SK-N-SH treated with all-trans-retinoic acid at 6 μM for 48 hours (cell line): ENCODE measurements around the gene CPA5.

ENCODE experiments used
- ATAC-seq: fragments of 200-7000 bp; cut with Tn5 transposase; 3 replicates; pipeline ENCODE4 v1.9.1; 2020; ENCODE audit warnings: mild to moderate bottlenecking, moderate library complexity
- ARNTL ChIP-seq: fragments of 450-650 bp; formaldehyde crosslinking; IDR thresholded peaks from 2 replicates; pipeline ENCODE4 v1.5.0; 2020; ENCODE audit warnings: low read depth, mild to moderate bottlenecking, moderate library complexity, borderline replicate concordance
- BACH2 ChIP-seq: fragments of 250-450 bp; sonication (Bioruptor Pico); IDR thresholded peaks from 2 replicates; pipeline ENCODE4 v1.9.0; 2021; ENCODE audit warnings: mild to moderate bottlenecking, borderline replicate concordance
- CSDC2 ChIP-seq: fragments of 250-450 bp; sonication (Bioruptor Pico); IDR thresholded peaks from 2 replicates; pipeline ENCODE4 v1.5.0; 2020; ENCODE audit warnings: mild to moderate bottlenecking, moderate library complexity
- ESRRG ChIP-seq: fragments of 250-450 bp; sonication (Bioruptor Pico); IDR thresholded peaks from 2 replicates; pipeline ENCODE4 v1.6.1; 2021; ENCODE audit warnings: mild to moderate bottlenecking
- GLIS3 ChIP-seq: fragments of 250-450 bp; sonication (Bioruptor Pico); IDR thresholded peaks from 2 replicates; pipeline ENCODE4 v1.5.0; 2020; ENCODE audit warnings: mild to moderate bottlenecking, moderate library complexity
- ISL1 ChIP-seq: fragments of 250-450 bp; sonication (Bioruptor Pico); IDR thresholded peaks from 2 replicates; pipeline ENCODE4 v2.1.2; 2022; ENCODE audit warnings: mild to moderate bottlenecking, moderate library complexity
- OSR1 ChIP-seq: fragments of 250-450 bp; sonication (Bioruptor Pico); IDR thresholded peaks from 2 replicates; pipeline ENCODE4 v1.8.0; 2022; ENCODE audit warnings: moderate library complexity, mild to moderate bottlenecking, inconsistent platforms
- PPARA ChIP-seq: fragments of 250-450 bp; sonication (Bioruptor Pico); IDR thresholded peaks from 2 replicates; pipeline ENCODE4 v1.5.0; 2020; ENCODE audit warnings: mild to moderate bottlenecking, borderline replicate concordance
- RARB ChIP-seq: fragments of 250-450 bp; sonication (Bioruptor Pico); IDR thresholded peaks from 2 replicates; pipeline ENCODE4 v1.8.0; 2021; ENCODE audit warnings: mild to moderate bottlenecking, moderate library complexity
- SNAI2 ChIP-seq: fragments of 250-450 bp; sonication (Bioruptor Pico); IDR thresholded peaks from 2 replicates; pipeline ENCODE4 v1.5.0; 2020; ENCODE audit warnings: mild to moderate bottlenecking, moderate library complexity
- TCF4 ChIP-seq: fragments of 250-450 bp; sonication (Bioruptor Pico); IDR thresholded peaks from 2 replicates; pipeline ENCODE4 v1.8.0; 2021; ENCODE audit warnings: mild to moderate bottlenecking, moderate library complexity, borderline replicate concordance
- TOX ChIP-seq: fragments of 250-450 bp; sonication (Bioruptor Pico); IDR thresholded peaks from 2 replicates; pipeline ENCODE4 v1.8.0; 2021; ENCODE audit warnings: mild to moderate bottlenecking, moderate library complexity, borderline replicate concordance
- ZC3H10 ChIP-seq: fragments of 250-450 bp; sonication (Bioruptor Pico); IDR thresholded peaks from 2 replicates; pipeline ENCODE4 v1.5.1; 2021; ENCODE audit warnings: mild to moderate bottlenecking, moderate library complexity
- ZFP3 ChIP-seq: fragments of 250-450 bp; sonication (Bioruptor Pico); IDR thresholded peaks from 2 replicates; pipeline ENCODE4 v1.5.0; 2020; ENCODE audit warnings: mild to moderate bottlenecking, moderate library complexity
- ZFP30 ChIP-seq: fragments of 450-650 bp; formaldehyde crosslinking; IDR thresholded peaks from 2 replicates; pipeline ENCODE4 v1.5.0; 2022; ENCODE audit warnings: mild to moderate bottlenecking, moderate library complexity
- ZNF565 ChIP-seq: fragments of 450-650 bp; formaldehyde crosslinking; conservative IDR thresholded peaks from 2 replicates; pipeline ENCODE4 v1.5.0; 2020; ENCODE audit warnings: low read depth, mild to moderate bottlenecking, moderate library complexity
- TF ChIP-seq, protein P1 (sequence below): fragments of 250-450 bp; sonication (Bioruptor Pico); IDR thresholded peaks from 2 replicates; pipeline ENCODE4 v1.5.0; 2020; ENCODE audit warnings: mild to moderate bottlenecking, moderate library complexity
- TF ChIP-seq, protein P2 (sequence below): fragments of 250-450 bp; sonication (Bioruptor Pico); IDR thresholded peaks from 2 replicates; pipeline ENCODE4 v1.5.1; 2021; ENCODE audit warnings: mild to moderate bottlenecking, moderate library complexity
- TF ChIP-seq, protein P3 (sequence below): fragments of 250-450 bp; sonication (Bioruptor Pico); IDR thresholded peaks from 2 replicates; pipeline ENCODE4 v1.8.0; 2021; ENCODE audit warnings: low read depth, mild to moderate bottlenecking, moderate library complexity, borderline replicate concordance
- TF ChIP-seq, protein P4 (sequence below): fragments of 250-450 bp; sonication (Bioruptor Pico); IDR thresholded peaks from 2 replicates; pipeline ENCODE4 v1.5.1; 2020; ENCODE audit warnings: low read depth, mild to moderate bottlenecking, moderate library complexity
- TF ChIP-seq, protein P5 (sequence below): fragments of 250-450 bp; sonication (Bioruptor Pico); IDR thresholded peaks from 2 replicates; pipeline ENCODE4 v1.8.0; 2020; ENCODE audit warnings: mild to moderate bottlenecking, moderate library complexity, borderline replicate concordance

The CPA5 gene

DNA sequence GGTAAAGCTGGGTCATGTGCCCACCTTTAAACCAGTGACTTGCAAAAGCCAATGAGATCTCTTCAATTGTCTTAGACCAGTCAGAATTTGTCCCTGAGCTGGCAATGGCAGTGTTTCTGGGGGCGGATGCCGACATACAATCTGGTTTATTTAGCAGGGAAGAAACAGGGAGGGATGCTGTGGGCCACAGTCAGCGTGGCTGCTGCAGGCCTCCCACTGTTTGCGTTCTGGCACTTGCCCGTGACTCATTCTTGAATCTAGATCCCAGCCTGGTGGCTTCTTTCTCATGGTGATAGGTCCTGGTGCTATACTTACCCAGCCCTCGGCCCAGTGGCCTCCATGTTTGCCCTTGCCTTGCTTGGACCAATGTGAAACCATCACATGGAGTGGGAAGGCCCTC, 32.6 kb downstream of the CPA5 start:
- no peak for ATAC-seq
- TF ChIP-seq PPARA (no peak), ZFP30 (CRISPR knock-in tag) (no peak), ARNTL (CRISPR knock-in tag) (no peak), CSDC2 (CRISPR knock-in tag) (no peak), GLIS3 (CRISPR knock-in tag) (no peak), RARB (CRISPR knock-in tag) (no peak), TOX (CRISPR knock-in tag) (no peak), ZFP3 (CRISPR knock-in tag) (no peak), ZC3H10 (CRISPR knock-in tag) (no peak), OSR1 (no peak), TCF4 (CRISPR knock-in tag) (no peak), ESRRG (CRISPR knock-in tag) (no peak), ISL1 (CRISPR knock-in tag) (no peak), ZNF565 (CRISPR knock-in tag) (no peak)
- TF ChIP-seq, protein P1, sequence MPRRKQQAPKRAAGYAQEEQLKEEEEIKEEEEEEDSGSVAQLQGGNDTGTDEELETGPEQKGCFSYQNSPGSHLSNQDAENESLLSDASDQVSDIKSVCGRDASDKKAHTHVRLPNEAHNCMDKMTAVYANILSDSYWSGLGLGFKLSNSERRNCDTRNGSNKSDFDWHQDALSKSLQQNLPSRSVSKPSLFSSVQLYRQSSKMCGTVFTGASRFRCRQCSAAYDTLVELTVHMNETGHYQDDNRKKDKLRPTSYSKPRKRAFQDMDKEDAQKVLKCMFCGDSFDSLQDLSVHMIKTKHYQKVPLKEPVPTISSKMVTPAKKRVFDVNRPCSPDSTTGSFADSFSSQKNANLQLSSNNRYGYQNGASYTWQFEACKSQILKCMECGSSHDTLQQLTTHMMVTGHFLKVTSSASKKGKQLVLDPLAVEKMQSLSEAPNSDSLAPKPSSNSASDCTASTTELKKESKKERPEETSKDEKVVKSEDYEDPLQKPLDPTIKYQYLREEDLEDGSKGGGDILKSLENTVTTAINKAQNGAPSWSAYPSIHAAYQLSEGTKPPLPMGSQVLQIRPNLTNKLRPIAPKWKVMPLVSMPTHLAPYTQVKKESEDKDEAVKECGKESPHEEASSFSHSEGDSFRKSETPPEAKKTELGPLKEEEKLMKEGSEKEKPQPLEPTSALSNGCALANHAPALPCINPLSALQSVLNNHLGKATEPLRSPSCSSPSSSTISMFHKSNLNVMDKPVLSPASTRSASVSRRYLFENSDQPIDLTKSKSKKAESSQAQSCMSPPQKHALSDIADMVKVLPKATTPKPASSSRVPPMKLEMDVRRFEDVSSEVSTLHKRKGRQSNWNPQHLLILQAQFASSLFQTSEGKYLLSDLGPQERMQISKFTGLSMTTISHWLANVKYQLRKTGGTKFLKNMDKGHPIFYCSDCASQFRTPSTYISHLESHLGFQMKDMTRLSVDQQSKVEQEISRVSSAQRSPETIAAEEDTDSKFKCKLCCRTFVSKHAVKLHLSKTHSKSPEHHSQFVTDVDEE (CRISPR knock-in tag), result no peak
- TF ChIP-seq, protein P2, sequence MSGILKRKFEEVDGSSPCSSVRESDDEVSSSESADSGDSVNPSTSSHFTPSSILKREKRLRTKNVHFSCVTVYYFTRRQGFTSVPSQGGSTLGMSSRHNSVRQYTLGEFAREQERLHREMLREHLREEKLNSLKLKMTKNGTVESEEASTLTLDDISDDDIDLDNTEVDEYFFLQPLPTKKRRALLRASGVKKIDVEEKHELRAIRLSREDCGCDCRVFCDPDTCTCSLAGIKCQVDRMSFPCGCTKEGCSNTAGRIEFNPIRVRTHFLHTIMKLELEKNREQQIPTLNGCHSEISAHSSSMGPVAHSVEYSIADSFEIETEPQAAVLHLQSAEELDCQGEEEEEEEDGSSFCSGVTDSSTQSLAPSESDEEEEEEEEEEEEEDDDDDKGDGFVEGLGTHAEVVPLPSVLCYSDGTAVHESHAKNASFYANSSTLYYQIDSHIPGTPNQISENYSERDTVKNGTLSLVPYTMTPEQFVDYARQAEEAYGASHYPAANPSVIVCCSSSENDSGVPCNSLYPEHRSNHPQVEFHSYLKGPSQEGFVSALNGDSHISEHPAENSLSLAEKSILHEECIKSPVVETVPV (CRISPR knock-in tag), result no peak
- TF ChIP-seq, protein P3, sequence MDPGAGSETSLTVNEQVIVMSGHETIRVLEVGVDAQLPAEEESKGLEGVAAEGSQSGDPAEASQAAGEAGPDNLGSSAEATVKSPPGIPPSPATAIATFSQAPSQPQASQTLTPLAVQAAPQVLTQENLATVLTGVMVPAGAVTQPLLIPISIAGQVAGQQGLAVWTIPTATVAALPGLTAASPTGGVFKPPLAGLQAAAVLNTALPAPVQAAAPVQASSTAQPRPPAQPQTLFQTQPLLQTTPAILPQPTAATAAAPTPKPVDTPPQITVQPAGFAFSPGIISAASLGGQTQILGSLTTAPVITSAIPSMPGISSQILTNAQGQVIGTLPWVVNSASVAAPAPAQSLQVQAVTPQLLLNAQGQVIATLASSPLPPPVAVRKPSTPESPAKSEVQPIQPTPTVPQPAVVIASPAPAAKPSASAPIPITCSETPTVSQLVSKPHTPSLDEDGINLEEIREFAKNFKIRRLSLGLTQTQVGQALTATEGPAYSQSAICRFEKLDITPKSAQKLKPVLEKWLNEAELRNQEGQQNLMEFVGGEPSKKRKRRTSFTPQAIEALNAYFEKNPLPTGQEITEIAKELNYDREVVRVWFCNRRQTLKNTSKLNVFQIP (CRISPR knock-in tag), result no peak
- TF ChIP-seq, protein P4, sequence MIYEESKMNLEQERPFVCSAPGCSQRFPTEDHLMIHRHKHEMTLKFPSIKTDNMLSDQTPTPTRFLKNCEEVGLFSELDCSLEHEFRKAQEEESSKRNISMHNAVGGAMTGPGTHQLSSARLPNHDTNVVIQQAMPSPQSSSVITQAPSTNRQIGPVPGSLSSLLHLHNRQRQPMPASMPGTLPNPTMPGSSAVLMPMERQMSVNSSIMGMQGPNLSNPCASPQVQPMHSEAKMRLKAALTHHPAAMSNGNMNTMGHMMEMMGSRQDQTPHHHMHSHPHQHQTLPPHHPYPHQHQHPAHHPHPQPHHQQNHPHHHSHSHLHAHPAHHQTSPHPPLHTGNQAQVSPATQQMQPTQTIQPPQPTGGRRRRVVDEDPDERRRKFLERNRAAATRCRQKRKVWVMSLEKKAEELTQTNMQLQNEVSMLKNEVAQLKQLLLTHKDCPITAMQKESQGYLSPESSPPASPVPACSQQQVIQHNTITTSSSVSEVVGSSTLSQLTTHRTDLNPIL (CRISPR knock-in tag), result no peak

DNA sequence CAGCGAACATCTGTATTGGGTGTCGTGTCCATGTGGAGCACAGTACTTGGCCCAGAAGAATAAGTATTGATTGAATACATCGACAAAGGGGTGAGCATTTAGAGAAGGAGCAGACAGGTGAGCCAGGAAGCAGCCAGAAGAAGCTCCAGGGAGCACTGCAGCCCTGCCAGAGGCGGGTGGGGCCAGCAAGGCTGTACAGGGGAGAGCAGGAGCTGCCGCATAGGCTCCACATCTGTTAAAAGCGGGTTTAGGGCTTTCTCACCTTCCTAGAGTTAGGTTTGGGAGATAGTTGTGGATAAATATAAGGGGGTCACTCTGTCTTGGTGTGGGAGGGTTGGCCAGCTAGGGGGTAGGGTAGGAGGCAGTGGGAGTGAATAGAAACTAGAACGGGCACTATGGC, 34.4 kb downstream of the CPA5 start:
- no peak for ATAC-seq
- TF ChIP-seq, protein P3 (CRISPR knock-in tag), result no peak

DNA sequence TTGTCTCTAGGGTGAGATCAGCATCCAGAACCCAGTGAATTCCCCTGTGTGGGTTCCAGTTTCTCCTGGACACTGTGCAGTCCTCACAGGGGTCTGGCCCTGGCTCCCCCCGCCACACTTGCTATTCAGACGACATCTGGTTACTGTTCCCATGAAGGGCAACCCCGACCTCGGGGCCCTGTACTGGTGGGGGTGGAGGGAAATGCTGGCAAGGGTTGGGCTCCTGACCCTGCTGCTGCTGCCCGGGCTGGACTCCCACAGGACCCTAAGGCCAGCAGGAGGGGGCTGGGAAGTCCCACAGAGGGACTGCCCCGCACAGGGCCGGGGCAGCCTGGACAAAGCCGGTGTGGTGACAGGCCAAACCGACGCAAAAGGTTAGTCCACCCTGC, 34.9 kb downstream of the CPA5 start:
- ATAC-seq, result peak; percentile 12; the same call in 2 of the 3 replicates
- TF ChIP-seq SNAI2 (no peak), RARB (CRISPR knock-in tag) (no peak), OSR1 (no peak), BACH2 (CRISPR knock-in tag) (no peak), ZFP30 (CRISPR knock-in tag) (no peak), ZC3H10 (CRISPR knock-in tag) (no peak), ZNF565 (CRISPR knock-in tag) (no peak), PPARA (no peak), TOX (CRISPR knock-in tag) (no peak), ZFP3 (CRISPR knock-in tag) (no peak), ESRRG (CRISPR knock-in tag) (no peak)
- TF ChIP-seq, protein P5, sequence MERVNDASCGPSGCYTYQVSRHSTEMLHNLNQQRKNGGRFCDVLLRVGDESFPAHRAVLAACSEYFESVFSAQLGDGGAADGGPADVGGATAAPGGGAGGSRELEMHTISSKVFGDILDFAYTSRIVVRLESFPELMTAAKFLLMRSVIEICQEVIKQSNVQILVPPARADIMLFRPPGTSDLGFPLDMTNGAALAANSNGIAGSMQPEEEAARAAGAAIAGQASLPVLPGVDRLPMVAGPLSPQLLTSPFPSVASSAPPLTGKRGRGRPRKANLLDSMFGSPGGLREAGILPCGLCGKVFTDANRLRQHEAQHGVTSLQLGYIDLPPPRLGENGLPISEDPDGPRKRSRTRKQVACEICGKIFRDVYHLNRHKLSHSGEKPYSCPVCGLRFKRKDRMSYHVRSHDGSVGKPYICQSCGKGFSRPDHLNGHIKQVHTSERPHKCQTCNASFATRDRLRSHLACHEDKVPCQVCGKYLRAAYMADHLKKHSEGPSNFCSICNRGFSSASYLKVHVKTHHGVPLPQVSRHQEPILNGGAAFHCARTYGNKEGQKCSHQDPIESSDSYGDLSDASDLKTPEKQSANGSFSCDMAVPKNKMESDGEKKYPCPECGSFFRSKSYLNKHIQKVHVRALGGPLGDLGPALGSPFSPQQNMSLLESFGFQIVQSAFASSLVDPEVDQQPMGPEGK, result no peak
- TF ChIP-seq, protein P4 (CRISPR knock-in tag), result no peak
- TF ChIP-seq, protein P3 (CRISPR knock-in tag), result no peak
